GM12874 (cell line): ENCODE measurements around the gene ARHGAP32.

ENCODE experiments used
- CTCF ChIP-seq: IDR thresholded peaks from 2 replicates; pipeline ENCODE4 v1.5.1; 2011; ENCODE audit warnings: low read depth, mild to moderate bottlenecking, control low read depth, low read length, moderate library complexity; ENCODE audit not compliant: insufficient read depth

The ARHGAP32 gene

GRCh38 chr11:128925250-128925600 lies 266.9 kb downstream of the ARHGAP32 start:
- no peak for TF ChIP-seq CTCF

GRCh38 chr11:128924510-128925249 lies 267.4 kb downstream of the ARHGAP32 start:
- no peak for TF ChIP-seq CTCF

- no peak for TF ChIP-seq CTCF
These were observed 268.0 kb downstream of the ARHGAP32 start for GRCh38 chr11:128924104-128924503.

GRCh38 chr11:128921793-128922192 lies 270.3 kb downstream of the ARHGAP32 start:
- TF ChIP-seq CTCF: no peak

- TF ChIP-seq CTCF: no peak
These were observed 271.5 kb downstream of the ARHGAP32 start for GRCh38 chr11:128920666-128921065.

- no peak for TF ChIP-seq CTCF
These were observed 272.9 kb downstream of the ARHGAP32 start for GRCh38 chr11:128919216-128919615.

GRCh38 chr11:128917144-128917724 lies 274.9 kb downstream of the ARHGAP32 start:
- no peak for TF ChIP-seq CTCF
